ENCODE measurements around the gene GLRX2. TPM values are rescaled to one million over a fixed set of nuclear protein-coding genes. Genes with fewer than 3 reads are reported as not detected.
A peak's percentile ranks its signal among the peaks of the same experiment; 100 is the strongest.

The GLRX2 gene
- total RNA-seq, 1 experiment from 2014 or later: 31.9 TPM

DNA sequence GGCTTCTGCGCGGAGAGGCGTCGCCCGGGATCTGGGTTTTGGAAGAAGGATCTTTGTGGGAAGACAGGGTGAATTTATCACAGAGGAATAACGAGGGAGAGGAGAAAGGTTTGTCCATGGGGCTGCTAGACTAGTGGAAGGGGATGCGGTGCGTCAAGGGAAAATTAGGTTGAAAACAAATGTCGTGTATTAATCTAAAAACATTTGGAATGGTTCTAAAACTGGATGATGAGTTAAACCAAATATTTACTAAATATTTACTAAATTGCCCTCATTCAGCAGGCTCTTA is 45.2 kb downstream of the GLRX2 start:
- intact Hi-C loops (cut with micrococcal nuclease; ENCODE audit: unreplicated experiment): no loop called here

GRCh38 chr1:193059282-193060114 is 45.7 kb downstream of the GLRX2 start, which contains the start of the genes RO60 and UCHL5:
Gene RO60 (plus strand): TSS chr1:193059612. CDS start chr1:193069055, 9,443 bp downstream.
Gene UCHL5 (minus strand): TSS chr1:193059360. CDS start chr1:193059260, 100 bp downstream.
- Histone ChIP-seq H3K27ac (ENCODE audit: low read depth, low read length, poor library complexity, severe bottlenecking) (peak within 1 kb of the TSS; percentile 94), H3K4me3 (ENCODE audit: low read depth, low read length, poor library complexity, severe bottlenecking) (peak within 1 kb of the TSS; percentile 87), H3K4me1 (ENCODE audit: insufficient read depth, low read length, poor library complexity, severe bottlenecking) (peaks cover 8% of the 10 kb centered on the region), H3K36me3 (ENCODE audit: insufficient read depth, low read length, poor library complexity, severe bottlenecking) (no peaks in the 10 kb centered on the region), H3K27me3 (replicated peaks; ENCODE audit: insufficient read depth, low read depth, low read length, poor library complexity) (no peaks in the 10 kb centered on the region), H3K9me3 (ENCODE audit: low read depth, low read length, poor library complexity, severe bottlenecking) (no peaks in the 10 kb centered on the region)
- ChIA-PET CTCF (interaction anchor here (1.0 kb wide), 1 partner anchor 10 kb away, joined by 5 read pairs; no protein-coding TSS in a partner anchor), POLR2A (ENCODE audit: low non-redundant PET) (interaction anchor here (0.5 to 0.6 kb wide), 2 partner anchors 76 to 546 kb away, joined by 10 to 22 read pairs; no protein-coding TSS in a partner anchor)
- peak; percentile 100 for DNase-seq (ENCODE audit: low spot score)
- intact Hi-C loops (cut with micrococcal nuclease; ENCODE audit: unreplicated experiment): loop anchor here (5.0 to 10.0 kb wide), 2 partner anchors 63 to 285 kb away; partner anchors contain the start of gene CDC73
- no peak for TF ChIP-seq EZH2 (IDR thresholded peaks at IDR 0.05; ENCODE audit: borderline replicate concordance, low read depth, low read length, poor library complexity, severe bottlenecking)
- no peak; the same call in 1 of the 2 replicates for TF ChIP-seq CTCF (conservative IDR thresholded peaks at IDR 0.05; ENCODE audit: low read depth, low read length)
- no TSS peak for BruUV-seq (replicated peaks)

More for the DNA sequence above, 45.2 kb downstream of the GLRX2 start:
- H3K27me3 ChIP-seq (replicated peaks; ENCODE audit: insufficient read depth, low read depth, low read length, poor library complexity): no peaks in the 10 kb centered on the region
- BruUV-seq (replicated peaks): no TSS peak
- no peak for DNase-seq (ENCODE audit: low spot score)
- H3K36me3 ChIP-seq (ENCODE audit: insufficient read depth, low read length, poor library complexity, severe bottlenecking): no peaks in the 10 kb centered on the region
- POLR2A ChIA-PET (ENCODE audit: low non-redundant PET): no interaction called here
- H3K4me3 ChIP-seq (ENCODE audit: low read depth, low read length, poor library complexity, severe bottlenecking): peak overlapping the region; percentile 87
- TF ChIP-seq CTCF (conservative IDR thresholded peaks at IDR 0.05; ENCODE audit: low read depth, low read length) (no peak), EZH2 (IDR thresholded peaks at IDR 0.05; ENCODE audit: borderline replicate concordance, low read depth, low read length, poor library complexity, severe bottlenecking) (no peak)
- H3K4me1 ChIP-seq (ENCODE audit: insufficient read depth, low read length, poor library complexity, severe bottlenecking): peaks cover 8% of the 10 kb centered on the region
- no peaks in the 10 kb centered on the region for H3K9me3 ChIP-seq (ENCODE audit: low read depth, low read length, poor library complexity, severe bottlenecking)
- H3K27ac ChIP-seq (ENCODE audit: low read depth, low read length, poor library complexity, severe bottlenecking): peak overlapping the region; percentile 94
- CTCF ChIA-PET: no interaction called here

GRCh38 chr1:193058529-193059281 is 46.5 kb downstream of the GLRX2 start:
- no peak for TF ChIP-seq EZH2 (IDR thresholded peaks at IDR 0.05; ENCODE audit: borderline replicate concordance, low read depth, low read length, poor library complexity, severe bottlenecking)
- TF ChIP-seq CTCF (conservative IDR thresholded peaks at IDR 0.05; ENCODE audit: low read depth, low read length): no peak
- ChIA-PET POLR2A (ENCODE audit: low non-redundant PET) (interaction anchor here (0.5 to 0.6 kb wide), 3 partner anchors 77 to 1114 kb away, joined by 5 to 22 read pairs (median 10); no protein-coding TSS in a partner anchor), CTCF (interaction anchor here (1.0 kb wide), 1 partner anchor 11 kb away, joined by 5 read pairs; no protein-coding TSS in a partner anchor)
- Histone ChIP-seq H3K27ac (ENCODE audit: low read depth, low read length, poor library complexity, severe bottlenecking) (peak overlapping the region; percentile 94), H3K4me1 (ENCODE audit: insufficient read depth, low read length, poor library complexity, severe bottlenecking) (peaks cover 8% of the 10 kb centered on the region), H3K27me3 (replicated peaks; ENCODE audit: insufficient read depth, low read depth, low read length, poor library complexity) (no peaks in the 10 kb centered on the region), H3K9me3 (ENCODE audit: low read depth, low read length, poor library complexity, severe bottlenecking) (no peaks in the 10 kb centered on the region), H3K36me3 (ENCODE audit: insufficient read depth, low read length, poor library complexity, severe bottlenecking) (no peaks in the 10 kb centered on the region), H3K4me3 (ENCODE audit: low read depth, low read length, poor library complexity, severe bottlenecking) (peak overlapping the region; percentile 87)
- BruUV-seq (replicated peaks): TSS peak; percentile 58
- intact Hi-C loops (cut with micrococcal nuclease; ENCODE audit: unreplicated experiment): loop anchor here (5.0 to 10.0 kb wide), 2 partner anchors 64 to 286 kb away; partner anchors contain the start of gene CDC73
- DNase-seq (ENCODE audit: low spot score): peak; percentile 73
